GM19455 (cell line): ENCODE data around the gene CACNA2D3.

Source experiments
- ATAC-seq: cut with Tn5 transposase; IDR thresholded peaks from one replicate; pipeline ENCODE4 v1.9.1; 2021; ENCODE audit not compliant: unreplicated experiment

The CACNA2D3 gene

DNA sequence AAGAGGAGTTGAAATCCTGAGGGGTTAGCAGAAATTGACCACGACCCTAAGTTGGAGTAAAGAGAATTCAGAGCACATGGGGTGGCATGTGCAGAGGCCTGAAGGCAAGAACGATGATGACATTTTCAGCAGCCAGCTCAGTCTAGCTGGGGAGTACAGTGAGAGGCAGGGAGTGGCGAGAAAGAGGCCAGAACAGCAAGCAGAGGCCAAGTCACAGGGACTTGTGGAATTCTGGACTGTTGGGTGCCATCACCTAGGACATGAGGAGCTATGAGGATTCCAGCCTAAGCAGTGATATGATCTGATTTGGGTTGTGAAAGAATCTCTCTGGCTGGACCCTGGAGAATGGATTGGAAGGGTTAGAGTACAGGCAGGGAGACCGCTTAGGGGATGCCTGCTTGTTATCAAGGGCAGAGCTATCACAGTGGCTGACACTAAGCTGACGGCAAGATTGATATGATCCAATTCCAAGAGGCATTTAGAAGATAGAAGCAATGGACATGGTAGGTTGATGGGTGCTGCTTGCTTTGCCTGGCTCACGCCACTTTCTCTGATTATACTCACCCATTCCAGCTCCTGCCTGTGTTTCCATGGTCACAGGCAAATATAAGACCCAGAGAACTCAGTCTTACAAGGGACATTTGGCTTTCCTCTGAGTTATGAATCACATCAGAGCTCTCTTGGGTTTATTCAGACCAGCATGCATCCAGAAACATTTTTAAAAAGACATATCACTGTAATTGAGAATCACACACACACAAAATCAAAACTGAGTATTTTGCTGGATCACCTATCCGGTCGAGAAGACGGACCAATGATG lies 739.1 kb downstream of the CACNA2D3 start:
- ATAC-seq = no peak

DNA sequence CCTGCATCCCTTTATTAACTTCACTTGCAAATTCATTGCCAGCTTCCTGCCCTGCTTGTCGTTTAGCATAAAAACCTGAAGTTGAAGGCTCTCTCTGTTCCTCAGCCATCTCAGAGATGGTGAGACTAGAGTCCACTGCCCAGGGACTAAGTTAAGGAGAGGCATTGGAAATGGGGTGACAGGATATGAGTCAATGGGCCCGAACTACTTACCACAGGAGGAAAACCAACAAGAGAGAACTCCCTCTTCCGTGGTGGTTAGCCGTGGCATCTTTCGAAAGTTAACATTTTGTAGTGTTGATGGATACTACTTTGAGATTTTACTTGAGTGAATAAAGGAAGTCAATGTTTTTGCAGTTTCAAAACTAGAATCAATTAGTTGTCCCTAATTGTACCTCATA lies 740.2 kb downstream of the CACNA2D3 start:
- ATAC-seq = no peak

GRCh38 chr3:54863366-54863765 lies 741.0 kb downstream of the CACNA2D3 start:
- ATAC-seq = no peak

- no peak for ATAC-seq
These were observed 741.4 kb downstream of the CACNA2D3 start for GRCh38 chr3:54863786-54864185.

- no peak for ATAC-seq
These were observed 743.0 kb downstream of the CACNA2D3 start for GRCh38 chr3:54865316-54865715.

DNA sequence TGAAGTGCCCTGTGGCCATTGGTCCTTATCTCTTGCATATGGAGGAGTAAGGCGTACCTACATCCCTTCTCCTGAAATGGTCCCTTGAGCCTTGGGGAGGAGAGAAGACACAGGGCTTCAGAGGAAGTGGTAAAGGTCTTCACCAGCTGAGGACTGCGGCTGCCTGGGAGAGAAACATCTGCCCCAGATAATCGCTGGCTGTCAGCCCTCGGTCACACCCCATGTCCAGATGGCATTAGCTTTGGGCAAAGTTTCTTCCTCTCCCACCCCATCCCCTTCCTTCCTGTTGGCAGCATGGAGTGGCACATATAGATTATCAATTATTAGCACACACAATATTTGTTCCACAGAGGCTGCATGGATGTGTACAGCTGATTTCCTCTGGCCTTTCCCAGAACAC lies 743.9 kb downstream of the CACNA2D3 start:
- no peak for ATAC-seq

GRCh38 chr3:54870423-54870822 lies 748.1 kb downstream of the CACNA2D3 start:
- ATAC-seq = no peak

- ATAC-seq = no peak
These were observed 749.5 kb downstream of the CACNA2D3 start for GRCh38 chr3:54871867-54872266.

- ATAC-seq = no peak
These were observed 751.0 kb downstream of the CACNA2D3 start for GRCh38 chr3:54873059-54874010.

DNA sequence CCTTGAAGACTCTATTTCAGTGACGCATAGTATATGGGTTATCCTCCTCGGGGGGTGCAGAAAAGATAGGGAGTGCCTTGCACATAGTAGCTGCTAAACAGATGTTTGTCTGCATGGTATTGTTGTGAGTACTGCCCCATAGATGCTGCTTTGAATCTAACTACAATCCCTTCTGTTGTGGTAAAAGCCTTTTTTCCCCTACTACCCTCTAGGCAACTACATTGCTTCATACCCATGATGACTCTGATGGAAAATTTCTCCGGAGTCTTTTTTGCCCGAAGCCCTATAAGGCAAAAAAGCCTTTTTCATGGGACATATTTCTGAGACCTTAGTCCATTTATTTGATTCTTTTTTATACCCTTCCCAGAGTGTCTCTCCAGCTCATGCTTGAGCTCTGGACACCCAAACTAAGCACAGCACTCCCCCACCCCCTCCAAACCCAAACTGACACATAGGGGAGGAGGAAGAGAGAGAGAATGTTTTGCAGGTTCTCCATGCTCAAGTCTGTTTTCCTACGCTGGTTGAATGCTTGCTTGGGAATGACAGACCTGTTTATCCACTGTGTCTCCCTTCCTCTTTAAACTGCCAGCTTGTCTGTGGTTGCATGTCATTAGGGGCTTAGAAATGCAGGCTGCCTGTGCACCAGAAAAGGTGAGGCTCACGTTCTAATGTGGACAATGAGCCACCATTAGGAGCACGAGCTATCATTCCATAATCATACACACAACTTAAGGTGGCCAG lies 752.6 kb downstream of the CACNA2D3 start:
- no peak for ATAC-seq

GRCh38 chr3:54875596-54876268 lies 753.4 kb downstream of the CACNA2D3 start:
- no peak for ATAC-seq

GRCh38 chr3:54876694-54877093 lies 754.3 kb downstream of the CACNA2D3 start:
- ATAC-seq = no peak

DNA sequence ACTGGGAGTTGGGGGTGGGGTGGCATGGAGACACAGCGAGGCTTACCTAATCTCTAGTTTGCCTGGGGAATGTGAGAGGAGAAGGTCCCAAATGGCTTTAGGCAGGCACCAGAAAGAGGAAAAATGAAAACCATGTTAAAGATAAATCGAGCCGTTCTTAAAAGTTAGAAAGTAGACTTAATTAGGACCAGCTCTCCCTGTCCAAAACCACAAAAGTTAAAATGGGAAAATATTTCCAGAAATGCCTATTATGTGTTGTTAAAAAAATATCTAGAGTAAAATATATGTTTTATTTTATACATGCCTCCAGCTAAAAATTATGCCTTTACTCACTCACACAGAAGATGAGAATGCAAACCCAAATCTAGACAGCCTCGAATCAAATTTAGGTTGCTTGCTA lies 755.4 kb downstream of the CACNA2D3 start:
- no peak for ATAC-seq

DNA sequence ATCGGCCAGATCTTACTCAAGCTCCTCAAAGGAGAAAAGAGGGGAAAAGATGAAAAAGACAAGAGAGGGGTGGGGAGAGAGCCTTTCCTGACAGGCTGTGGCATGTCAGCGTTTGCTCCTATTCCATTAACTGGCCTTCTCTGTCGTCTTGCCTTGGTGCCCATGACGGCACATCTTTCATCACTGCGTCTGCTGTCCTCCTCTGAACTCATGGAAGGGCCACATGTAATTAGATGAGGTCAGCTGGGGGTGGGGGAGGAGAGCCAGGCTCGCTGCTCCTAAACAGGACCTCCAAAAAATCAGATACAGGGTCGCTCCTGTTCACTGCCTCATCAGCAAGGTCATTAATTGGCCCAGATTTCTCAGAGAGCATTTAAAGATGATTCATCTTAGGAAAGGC lies 755.8 kb downstream of the CACNA2D3 start:
- ATAC-seq = no peak

DNA sequence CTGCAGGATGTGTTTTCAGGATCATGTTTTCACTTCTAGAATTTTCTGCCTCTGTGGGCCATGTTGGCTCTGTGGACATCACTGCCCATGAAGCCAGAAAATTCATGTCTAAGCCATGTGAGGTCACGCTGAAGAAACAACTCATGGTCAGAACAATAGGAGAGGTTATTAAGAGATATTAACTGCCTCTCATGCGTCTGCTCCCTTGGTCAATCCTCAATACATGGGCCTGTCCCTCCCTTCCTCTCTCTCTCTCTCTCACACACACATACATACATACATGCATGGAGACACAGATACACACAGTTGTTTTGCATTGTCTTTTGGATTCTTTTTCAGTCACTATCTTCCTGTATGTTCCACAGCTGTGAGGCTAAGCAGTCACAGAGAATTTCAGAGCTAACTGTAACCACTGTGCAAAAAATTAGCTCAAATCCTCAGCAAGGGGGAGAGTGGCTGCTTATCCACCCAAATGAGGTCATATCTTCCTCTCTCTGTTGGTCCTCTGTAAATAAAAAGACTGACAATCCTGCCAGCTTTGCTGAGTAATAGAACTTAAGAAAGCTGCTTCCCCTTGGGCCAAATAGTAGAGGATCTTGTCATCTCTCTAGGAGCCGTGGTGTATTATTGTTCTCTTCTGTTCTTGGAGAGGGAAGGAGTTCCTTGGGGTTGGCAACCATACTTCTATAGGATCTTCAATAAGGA lies 759.9 kb downstream of the CACNA2D3 start:
- ATAC-seq = no peak

GRCh38 chr3:54888162-54888561 lies 765.8 kb downstream of the CACNA2D3 start:
- ATAC-seq = no peak

- ATAC-seq = no peak
These were observed 766.5 kb downstream of the CACNA2D3 start for GRCh38 chr3:54888873-54889272.

DNA sequence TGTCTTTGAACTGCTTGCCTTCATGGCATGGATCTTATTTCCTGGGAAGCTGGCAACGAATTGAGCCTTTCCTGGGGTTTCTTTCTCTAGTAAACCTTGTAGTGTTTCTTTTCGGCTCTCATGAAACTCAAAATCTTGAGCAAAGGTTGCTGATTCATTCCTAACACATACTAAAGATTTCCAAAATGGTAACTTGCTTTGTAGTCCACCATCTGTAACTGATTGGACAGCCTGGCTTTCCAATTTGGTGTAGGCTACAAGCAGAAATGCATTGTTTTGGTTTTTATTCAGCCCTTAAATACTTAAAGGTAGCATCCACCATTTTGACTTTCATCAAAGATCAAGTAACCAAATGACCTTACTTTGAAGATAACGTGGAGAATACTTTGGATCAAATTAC lies 767.4 kb downstream of the CACNA2D3 start:
- no peak for ATAC-seq

- no peak for ATAC-seq
These were observed 769.2 kb downstream of the CACNA2D3 start for GRCh38 chr3:54891540-54891897.

GRCh38 chr3:54892168-54892567 lies 769.8 kb downstream of the CACNA2D3 start:
- no peak for ATAC-seq
